ENCODE measurements around the gene TIA1. TPM values are rescaled to one million over a fixed set of nuclear protein-coding genes. Genes with fewer than 3 reads are reported as not detected.
A peak's percentile ranks its signal among the peaks of the same experiment; 100 is the strongest.
"Not testable (repeated sequence)": the region's sequence is repeated elsewhere in the genome, so short reads cannot be mapped to it uniquely, and the experiment has no call there.

Gene TIA1
- total RNA-seq, 2 experiments from 2014 or later, result 133 to 146 TPM

DNA sequence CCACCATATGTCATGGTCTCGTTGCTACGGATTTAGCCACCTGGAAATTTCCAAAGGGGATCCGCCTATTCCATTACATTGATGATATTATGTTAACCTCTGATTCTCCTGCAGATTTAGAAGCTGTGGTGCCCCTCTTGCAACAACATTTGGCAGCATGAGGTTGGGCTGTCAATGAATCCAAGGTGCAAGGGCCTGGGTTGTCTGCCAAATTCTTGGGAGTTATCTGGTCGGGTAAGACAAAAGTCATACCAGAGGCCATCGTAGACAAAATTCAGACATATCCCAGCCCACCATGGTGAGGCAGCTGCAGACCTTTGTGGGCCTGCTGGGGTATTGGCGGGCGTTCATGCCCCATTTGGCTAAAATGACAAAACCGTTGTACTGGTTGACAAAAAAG lies 44.0 kb downstream of the TIA1 start:
- CTCF ChIA-PET, result no interaction called here
- Mint-ChIP-seq H3K27me3 (no peaks in the 10 kb centered on the region), H3K36me3 (ENCODE audit: low read depth) (no peaks in the 10 kb centered on the region), H3K27ac (no peak overlapping the region), H3K4me3 (no peak overlapping the region), H3K9me3 (no peaks in the 10 kb centered on the region), H3K4me1 (no peaks in the 10 kb centered on the region)
- no peak for DNase-seq
- POLR2A ChIA-PET, result no interaction called here

DNA sequence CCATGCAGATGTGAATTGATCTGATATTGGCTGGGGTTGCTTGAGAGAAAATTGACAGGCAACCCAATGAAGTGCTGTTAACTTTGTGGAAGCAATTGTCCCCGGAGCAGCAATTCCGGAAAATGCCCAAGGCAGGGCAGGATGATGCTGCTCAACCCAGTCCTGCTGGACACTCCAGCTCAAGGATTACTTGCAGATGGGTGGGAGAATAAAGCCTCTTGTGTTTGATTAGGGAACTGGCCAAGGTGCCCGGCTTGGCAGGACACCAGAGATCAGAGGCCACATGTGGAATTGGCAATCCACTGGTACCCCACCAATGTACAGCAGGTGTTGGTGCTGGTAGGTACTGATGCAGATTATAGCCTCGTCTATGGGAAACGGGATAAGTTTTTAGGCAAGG lies 45.3 kb downstream of the TIA1 start:
- H3K4me1 Mint-ChIP-seq, result no peaks in the 10 kb centered on the region
- H3K9me3 Mint-ChIP-seq, result no peaks in the 10 kb centered on the region
- ChIA-PET CTCF (interaction anchor here (1.2 kb wide), 1 partner anchor 10 kb away, joined by 3 read pairs; no protein-coding TSS in a partner anchor), POLR2A (no interaction called here)
- DNase-seq, result no peak
- H3K27me3 Mint-ChIP-seq, result no peaks in the 10 kb centered on the region
- no peak overlapping the region for H3K27ac Mint-ChIP-seq
- no peaks in the 10 kb centered on the region for H3K36me3 Mint-ChIP-seq (ENCODE audit: low read depth)
- H3K4me3 Mint-ChIP-seq, result no peak overlapping the region

DNA sequence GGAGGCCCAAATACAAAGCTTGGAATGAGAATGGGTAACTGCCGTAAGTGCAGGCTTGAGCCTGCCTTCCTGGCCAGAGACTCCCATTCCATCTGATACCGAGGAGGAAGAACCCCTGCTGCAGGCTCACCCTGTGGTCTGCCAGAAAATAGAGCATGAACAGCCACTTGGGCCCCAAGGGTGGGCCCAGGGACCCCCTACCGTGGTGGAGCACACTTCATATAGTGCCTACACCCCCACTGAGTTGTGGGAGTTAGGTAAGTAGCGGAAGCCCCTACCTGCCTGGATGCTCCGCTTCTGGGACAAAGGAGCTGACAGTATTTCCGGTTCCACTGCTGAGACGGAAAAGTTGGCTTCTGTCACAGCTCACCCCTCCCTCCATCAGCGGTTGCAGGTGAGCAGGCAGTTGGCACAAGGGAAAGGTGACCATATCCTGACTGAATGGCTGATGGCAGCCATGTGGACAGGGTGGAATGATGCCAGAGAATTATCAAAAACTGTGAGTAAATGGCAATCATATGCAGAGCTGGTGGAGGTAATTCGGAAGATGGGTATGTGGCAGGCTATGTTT lies 46.1 kb downstream of the TIA1 start:
- Mint-ChIP-seq H3K9me3 (no peaks in the 10 kb centered on the region), H3K27ac (no peak overlapping the region), H3K4me1 (no peaks in the 10 kb centered on the region), H3K4me3 (no peak overlapping the region), H3K27me3 (no peaks in the 10 kb centered on the region), H3K36me3 (ENCODE audit: low read depth) (no peaks in the 10 kb centered on the region)
- DNase-seq, result no peak
- ChIA-PET CTCF (interaction anchor here (0.6 to 1.2 kb wide), 2 partner anchors 9 to 321 kb away, joined by 3 read pairs; no protein-coding TSS in a partner anchor), POLR2A (no interaction called here)

DNA sequence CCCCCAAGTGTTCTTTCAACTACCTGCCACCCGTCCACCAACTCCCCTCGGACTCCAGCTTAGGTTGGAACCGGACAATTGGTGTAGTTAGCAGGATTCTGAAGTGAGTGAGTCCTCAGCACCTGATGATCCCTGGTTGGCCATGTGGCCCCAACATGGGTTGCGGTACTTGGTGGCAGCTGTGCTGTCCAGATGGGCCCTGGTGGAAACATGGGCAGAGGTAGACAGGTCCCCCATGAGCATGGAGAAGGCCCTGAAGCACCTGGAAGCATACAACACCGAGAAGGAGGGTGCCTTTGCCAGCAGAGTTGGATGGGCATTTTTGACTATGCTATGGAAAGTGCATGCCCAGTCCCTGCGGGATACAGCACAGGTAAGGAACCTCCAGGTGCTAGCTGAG lies 46.6 kb downstream of the TIA1 start:
- ChIA-PET POLR2A (interaction anchor here (0.6 kb wide), 1 partner anchor 26 kb away, joined by 5 read pairs; no protein-coding TSS in a partner anchor), CTCF (interaction anchor here (0.6 to 1.2 kb wide), 2 partner anchors 9 to 321 kb away, joined by 3 read pairs; no protein-coding TSS in a partner anchor)
- Mint-ChIP-seq H3K27me3 (no peaks in the 10 kb centered on the region), H3K4me1 (no peaks in the 10 kb centered on the region), H3K9me3 (no peaks in the 10 kb centered on the region), H3K36me3 (ENCODE audit: low read depth) (no peaks in the 10 kb centered on the region), H3K4me3 (no peak overlapping the region), H3K27ac (no peak overlapping the region)
- no peak for DNase-seq

DNA sequence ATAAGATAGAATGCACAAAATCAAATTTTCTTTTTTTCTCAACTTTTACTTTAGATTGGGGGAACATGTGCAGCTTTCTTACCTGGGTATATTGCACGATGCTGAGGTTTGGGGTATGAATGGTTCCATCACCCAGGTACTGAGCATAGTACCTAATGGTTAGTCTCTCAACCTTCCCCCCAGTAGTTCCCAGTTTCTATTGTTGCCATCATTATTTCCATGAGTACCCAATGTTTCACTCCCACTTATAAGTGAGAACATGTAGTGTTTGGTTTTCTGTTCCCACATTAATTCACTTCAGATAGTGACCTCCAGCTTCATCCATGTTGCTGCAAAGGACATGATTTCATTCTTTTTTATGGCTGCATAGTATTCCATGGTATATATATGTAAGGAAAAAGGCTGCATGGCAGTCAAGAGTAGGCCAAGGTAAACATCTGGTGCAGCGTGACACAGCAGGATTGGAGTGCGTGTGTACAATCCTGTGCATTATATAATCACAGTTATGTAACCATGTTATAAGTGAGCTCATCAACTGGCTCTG lies 47.1 kb downstream of the TIA1 start:
- H3K27me3 Mint-ChIP-seq, result no peaks in the 10 kb centered on the region
- no peaks in the 10 kb centered on the region for H3K9me3 Mint-ChIP-seq
- ChIA-PET CTCF (no interaction called here), POLR2A (interaction anchor here (0.6 kb wide), 1 partner anchor 26 kb away, joined by 5 read pairs; no protein-coding TSS in a partner anchor)
- DNase-seq, result no peak
- H3K36me3 Mint-ChIP-seq (ENCODE audit: low read depth), result no peaks in the 10 kb centered on the region
- H3K27ac Mint-ChIP-seq, result no peak overlapping the region
- H3K4me1 Mint-ChIP-seq, result no peaks in the 10 kb centered on the region
- H3K4me3 Mint-ChIP-seq, result no peak overlapping the region

DNA sequence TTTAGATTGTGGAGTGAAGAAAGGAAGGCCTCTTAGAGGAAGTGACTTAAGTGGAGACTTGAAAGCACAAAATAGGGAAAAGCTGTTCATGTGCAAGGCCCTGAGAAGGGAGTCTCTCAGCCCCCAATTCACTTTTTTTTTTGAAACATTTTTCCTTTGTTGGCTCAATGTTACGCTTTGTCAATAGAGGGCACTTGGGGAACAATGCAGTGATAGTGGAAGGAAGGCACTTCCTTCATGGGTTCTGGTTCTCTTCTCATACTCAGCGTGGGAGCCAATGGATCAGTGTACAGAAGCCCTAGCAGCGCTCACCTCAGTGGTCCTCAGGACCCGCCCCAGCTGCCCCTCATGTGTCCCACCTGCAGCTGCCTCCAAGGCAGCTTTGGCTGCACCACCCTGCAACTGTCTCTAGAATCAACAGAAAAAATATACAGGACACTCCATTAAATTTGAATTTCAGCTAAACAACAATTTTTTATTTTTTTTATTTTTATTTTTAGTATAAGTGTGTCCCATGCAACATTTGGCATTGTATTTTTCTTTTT lies 49.0 kb downstream of the TIA1 start:
- Mint-ChIP-seq H3K4me1 (no peaks in the 10 kb centered on the region), H3K27me3 (peaks cover 2% of the 10 kb centered on the region), H3K27ac (no peak overlapping the region), H3K36me3 (ENCODE audit: low read depth) (no peaks in the 10 kb centered on the region), H3K4me3 (no peak overlapping the region), H3K9me3 (no peaks in the 10 kb centered on the region)
- DNase-seq, result no peak
- CTCF ChIA-PET, result interaction anchor here (1.0 to 1.1 kb wide), 2 partner anchors 8 to 285 kb away, joined by 3 to 4 read pairs; partner anchors contain the start of genes C2orf42 and MXD1
- POLR2A ChIA-PET, result interaction anchor here (1.0 kb wide), 1 partner anchor 8 kb away, joined by 4 read pairs; the partner anchor contains the start of gene C2orf42

DNA sequence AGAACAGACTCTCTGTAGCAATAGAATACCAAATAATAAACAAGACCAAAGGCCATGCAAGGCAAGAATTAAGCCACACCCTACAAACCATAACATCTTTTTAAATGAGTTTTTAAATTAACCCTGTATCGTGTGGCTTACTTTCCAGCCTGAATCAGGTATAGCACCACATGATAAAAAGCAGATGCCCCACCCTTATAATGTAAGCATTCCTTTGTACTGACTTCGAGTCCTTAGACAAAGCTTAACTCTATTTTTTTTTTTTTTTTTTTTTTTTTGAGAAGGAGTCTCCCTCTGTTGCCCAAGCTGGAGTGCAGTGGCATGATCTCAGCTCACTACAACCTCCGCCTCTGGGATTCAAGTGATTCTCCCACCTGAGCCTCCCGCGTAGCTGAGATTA lies 55.9 kb downstream of the TIA1 start:
- Mint-ChIP-seq H3K4me1 (peaks cover 24% of the 10 kb centered on the region), H3K4me3 (no peak overlapping the region), H3K9me3 (no peaks in the 10 kb centered on the region), H3K27ac (no peak overlapping the region), H3K27me3 (peaks cover 2% of the 10 kb centered on the region), H3K36me3 (ENCODE audit: low read depth) (peaks cover 5% of the 10 kb centered on the region)
- ChIA-PET POLR2A (no interaction called here), CTCF (interaction anchor here (0.5 to 1.5 kb wide), 3 partner anchors 10 to 324 kb away, joined by 3 read pairs; no protein-coding TSS in a partner anchor)
- no peak for DNase-seq

DNA sequence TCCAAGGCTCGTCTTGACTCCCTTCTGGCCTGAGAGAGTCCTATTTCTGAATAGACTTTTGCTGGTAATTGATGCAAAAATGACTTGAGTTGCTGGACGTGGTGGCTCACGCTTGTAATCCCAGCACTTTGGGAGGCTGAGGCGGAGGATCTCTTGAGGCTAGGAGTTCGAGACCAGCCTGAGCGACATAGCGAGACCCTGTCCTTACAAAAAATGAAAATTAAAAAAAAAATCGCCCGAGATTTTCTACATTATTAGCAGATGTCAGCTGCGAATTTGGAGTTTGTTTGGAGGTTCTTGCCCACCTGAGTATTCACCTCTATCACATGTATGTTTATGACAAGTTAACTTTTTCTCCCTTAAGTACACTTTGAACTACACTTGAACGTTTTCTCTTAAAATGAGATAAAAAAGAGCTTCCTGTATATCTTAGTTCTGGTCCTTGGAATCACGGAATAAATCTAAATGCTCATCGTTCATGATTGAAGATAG lies 57.1 kb downstream of the TIA1 start:
- peaks cover 24% of the 10 kb centered on the region for H3K4me1 Mint-ChIP-seq

DNA sequence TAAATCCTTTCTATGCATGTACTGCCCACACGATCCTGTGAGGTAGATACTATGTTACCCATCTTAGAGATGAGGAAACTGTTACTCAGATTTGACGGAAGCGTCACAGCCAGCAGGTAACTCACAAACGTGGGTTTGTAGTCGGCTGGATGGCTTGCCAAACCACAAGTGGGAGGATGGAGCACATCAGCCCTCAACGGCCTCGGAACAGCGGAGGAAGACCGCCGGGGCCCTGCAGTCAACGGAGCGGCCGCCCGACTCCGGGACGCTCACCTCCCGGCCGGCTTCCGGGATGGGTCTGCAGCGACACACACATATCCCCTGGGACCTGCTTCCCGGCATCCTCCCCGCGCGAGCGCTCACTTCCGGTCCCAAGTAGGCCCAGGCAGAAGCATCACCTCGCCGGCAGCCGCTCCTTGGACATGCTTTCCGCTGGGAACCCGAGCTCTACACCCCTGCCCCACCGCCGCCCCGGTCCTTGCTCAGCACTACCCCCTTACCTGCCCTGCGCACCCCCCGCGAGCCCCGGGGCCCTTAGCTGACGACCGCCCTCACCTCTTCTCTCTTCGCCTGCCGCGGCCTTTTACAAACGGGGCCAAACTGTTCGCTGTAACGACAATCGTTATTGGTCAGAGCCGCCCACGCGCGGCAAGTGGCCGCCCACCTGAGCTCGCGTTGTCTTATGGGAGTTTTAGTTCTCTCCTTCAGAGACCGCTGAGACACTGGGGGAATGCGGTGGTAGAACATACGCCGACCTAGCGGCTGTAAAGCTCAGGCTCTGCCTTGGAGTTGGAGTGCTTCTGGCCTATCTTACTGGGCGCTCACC lies 57.8 kb downstream of the TIA1 start, which contains the start of gene C2orf42:
Gene C2orf42 (minus strand): TSS at position 602 of the 826 bp plus-strand sequence. CDS start 9,034 bp downstream, outside the sequence.
- peaks cover 2% of the 10 kb centered on the region for H3K27me3 Mint-ChIP-seq
- ChIA-PET CTCF (interaction anchor here (0.6 to 1.5 kb wide), 10 partner anchors 9 to 276 kb away, joined by 3 to 9 read pairs (median 4); partner anchors contain the start of genes FAM136A and PCYOX1), POLR2A (interaction anchor here (0.6 to 1.3 kb wide), 6 partner anchors 9 to 120 kb away, joined by 3 to 6 read pairs (median 4); partner anchors contain the start of genes PCYOX1 and SNRPG)
- peaks cover 24% of the 10 kb centered on the region for H3K4me1 Mint-ChIP-seq
- peak within 1 kb of the TSS; percentile 96 for H3K27ac Mint-ChIP-seq
- peak within 1 kb of the TSS; percentile 85 for H3K4me3 Mint-ChIP-seq
- H3K9me3 Mint-ChIP-seq, result no peaks in the 10 kb centered on the region
- peak; percentile 97 for DNase-seq
- H3K36me3 Mint-ChIP-seq (ENCODE audit: low read depth), result peaks cover 5% of the 10 kb centered on the region

More for the DNA sequence above, 57.1 kb downstream of the TIA1 start:
- Mint-ChIP-seq H3K27ac (peak overlapping the region; percentile 96), H3K9me3 (no peaks in the 10 kb centered on the region), H3K36me3 (ENCODE audit: low read depth) (peaks cover 5% of the 10 kb centered on the region), H3K27me3 (peaks cover 2% of the 10 kb centered on the region), H3K4me3 (peak overlapping the region; percentile 85)
- no peak for DNase-seq
- ChIA-PET CTCF (interaction anchor here (0.6 to 1.5 kb wide), 9 partner anchors 8 to 158 kb away, joined by 3 to 9 read pairs (median 4); partner anchors contain the start of genes FAM136A and PCYOX1), POLR2A (interaction anchor here (0.7 to 1.3 kb wide), 5 partner anchors 8 to 102 kb away, joined by 3 to 6 read pairs (median 4); partner anchors contain the start of genes PCYOX1 and SNRPG)

DNA sequence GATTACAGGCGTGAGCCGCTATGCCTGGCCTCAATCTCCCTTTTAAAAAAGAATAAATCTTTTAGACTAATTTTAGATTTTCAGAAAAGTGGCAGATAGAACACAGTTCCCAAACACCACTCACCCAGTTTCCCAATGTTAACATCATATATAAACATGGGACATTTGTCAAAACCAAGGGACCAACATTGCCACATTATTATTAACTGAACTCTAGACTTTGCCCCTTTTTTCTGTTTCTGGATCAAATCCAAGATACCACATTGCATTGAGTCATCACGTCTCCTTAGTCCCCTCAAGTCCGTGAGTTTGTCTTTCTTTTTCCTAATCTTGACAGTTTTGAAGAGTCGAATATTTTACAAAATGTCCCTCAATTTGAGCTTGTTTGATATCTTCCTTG lies 60.0 kb downstream of the TIA1 start:
- CTCF ChIA-PET, result interaction anchor here (0.7 kb wide), 1 partner anchor 37 kb away, joined by 3 read pairs; no protein-coding TSS in a partner anchor

DNA sequence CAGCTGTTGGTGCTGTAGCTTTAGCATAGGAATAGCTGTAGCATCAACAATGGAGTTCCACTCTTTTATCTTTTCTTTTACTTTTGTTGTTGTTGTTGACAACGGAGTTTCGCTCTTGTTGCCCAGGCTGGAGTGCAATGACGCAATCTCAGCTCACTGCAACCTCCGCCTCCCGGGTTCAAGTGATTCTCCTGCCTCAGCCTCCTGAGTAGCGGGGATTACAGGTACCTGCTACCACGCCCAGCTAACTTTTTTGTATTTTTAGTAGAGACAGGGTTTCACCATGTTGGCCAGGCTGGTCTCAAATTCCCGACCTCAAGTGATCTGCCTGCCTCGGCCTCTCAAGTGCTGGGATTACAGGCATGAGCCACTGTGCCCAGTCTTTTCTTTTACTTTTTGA lies 61.3 kb downstream of the TIA1 start:
- H3K36me3 Mint-ChIP-seq (ENCODE audit: low read depth); DNase-seq; POLR2A ChIA-PET; H3K4me3 Mint-ChIP-seq; H3K9me3 Mint-ChIP-seq; H3K27me3 Mint-ChIP-seq; H3K27ac Mint-ChIP-seq: not testable (repeated sequence)
- H3K4me1 Mint-ChIP-seq, result peaks cover 23% of the 10 kb centered on the region
- CTCF ChIA-PET, result interaction anchor here (0.7 to 0.9 kb wide), 2 partner anchors 114 to 462 kb away, joined by 3 to 5 read pairs; partner anchors contain the start of gene FAM136A

More for the DNA sequence above, 60.0 kb downstream of the TIA1 start:
- Mint-ChIP-seq H3K27ac (no peak overlapping the region), H3K36me3 (ENCODE audit: low read depth) (peaks cover 5% of the 10 kb centered on the region), H3K27me3 (no peaks in the 10 kb centered on the region), H3K4me1 (peaks cover 24% of the 10 kb centered on the region), H3K4me3 (no peak overlapping the region), H3K9me3 (no peaks in the 10 kb centered on the region)
- POLR2A ChIA-PET, result no interaction called here
- no peak for DNase-seq

DNA sequence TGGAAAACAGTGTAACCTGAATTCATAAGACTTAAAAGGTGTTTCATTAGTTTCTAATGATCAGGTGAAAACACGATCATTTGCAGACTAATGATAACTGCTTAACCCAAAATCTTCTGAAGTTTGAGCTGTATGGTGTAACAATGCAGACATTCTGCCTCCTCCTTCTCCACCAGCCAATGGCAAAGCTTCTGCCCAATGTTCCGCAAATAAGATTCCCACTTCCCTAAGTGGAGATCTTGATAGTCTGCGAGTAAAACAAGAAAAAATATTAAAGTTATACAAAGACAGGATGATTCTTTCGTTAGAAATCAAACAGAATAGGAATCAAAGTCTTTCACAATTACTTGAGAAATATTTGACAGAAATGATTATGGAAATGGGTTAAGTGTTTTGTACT lies 65.7 kb downstream of the TIA1 start:
- ChIA-PET CTCF (no interaction called here), POLR2A (no interaction called here)
- no peaks in the 10 kb centered on the region for H3K9me3 Mint-ChIP-seq
- H3K27me3 Mint-ChIP-seq, result no peaks in the 10 kb centered on the region
- peaks cover 7% of the 10 kb centered on the region for H3K4me1 Mint-ChIP-seq
- H3K4me3 Mint-ChIP-seq, result no peak overlapping the region
- H3K27ac Mint-ChIP-seq, result no peak overlapping the region
- H3K36me3 Mint-ChIP-seq (ENCODE audit: low read depth), result peaks cover 17% of the 10 kb centered on the region
- DNase-seq, result no peak

Measured in activated CD4-positive, alpha-beta T cell treated with anti-CD3 and anti-CD28 coated beads, Interleukin-2, amount 10 ng/mL, durations not matched to agents 7 days and 5 days (primary cell).